Stimulated activated memory B cell treated with anti-CD40 and anti-IgM and Interleukin-4, amounts not matched to agents 10 μg/mL and 1 μg/mL and 100 μg/mL, for 72 hours (primary cell): ENCODE measurements around the gene MAD1L1.
"Not testable (repeated sequence)": the region's sequence is repeated elsewhere in the genome, so short reads cannot be mapped to it uniquely, and the experiment has no call there.

ENCODE experiments used
- ATAC-seq: fragments of 150-1000 bp; cut with Tn5 transposase; 2 replicates; pipeline ENCODE4 v1.10.0; 2021
- H3K27ac Mint-ChIP-seq: one replicate; pipeline ENCODE4 v1.8.0; 2022; ENCODE audit warnings: mild to moderate bottlenecking, mixed read lengths
- H3K27me3 Mint-ChIP-seq: one replicate; pipeline ENCODE4 v1.8.0; 2022; ENCODE audit warnings: mixed read lengths
- H3K36me3 Mint-ChIP-seq: one replicate; pipeline ENCODE4 v1.8.0; 2022; ENCODE audit warnings: mixed read lengths
- H3K4me1 Mint-ChIP-seq: one replicate; pipeline ENCODE4 v1.8.0; 2022; ENCODE audit warnings: mixed read lengths
- H3K4me3 Mint-ChIP-seq: one replicate; pipeline ENCODE4 v1.8.0; 2022; ENCODE audit warnings: mild to moderate bottlenecking, moderate library complexity, mixed read lengths
- H3K9me3 Mint-ChIP-seq: one replicate; pipeline ENCODE4 v1.8.0; 2022; ENCODE audit warnings: mixed read lengths

The MAD1L1 gene

DNA sequence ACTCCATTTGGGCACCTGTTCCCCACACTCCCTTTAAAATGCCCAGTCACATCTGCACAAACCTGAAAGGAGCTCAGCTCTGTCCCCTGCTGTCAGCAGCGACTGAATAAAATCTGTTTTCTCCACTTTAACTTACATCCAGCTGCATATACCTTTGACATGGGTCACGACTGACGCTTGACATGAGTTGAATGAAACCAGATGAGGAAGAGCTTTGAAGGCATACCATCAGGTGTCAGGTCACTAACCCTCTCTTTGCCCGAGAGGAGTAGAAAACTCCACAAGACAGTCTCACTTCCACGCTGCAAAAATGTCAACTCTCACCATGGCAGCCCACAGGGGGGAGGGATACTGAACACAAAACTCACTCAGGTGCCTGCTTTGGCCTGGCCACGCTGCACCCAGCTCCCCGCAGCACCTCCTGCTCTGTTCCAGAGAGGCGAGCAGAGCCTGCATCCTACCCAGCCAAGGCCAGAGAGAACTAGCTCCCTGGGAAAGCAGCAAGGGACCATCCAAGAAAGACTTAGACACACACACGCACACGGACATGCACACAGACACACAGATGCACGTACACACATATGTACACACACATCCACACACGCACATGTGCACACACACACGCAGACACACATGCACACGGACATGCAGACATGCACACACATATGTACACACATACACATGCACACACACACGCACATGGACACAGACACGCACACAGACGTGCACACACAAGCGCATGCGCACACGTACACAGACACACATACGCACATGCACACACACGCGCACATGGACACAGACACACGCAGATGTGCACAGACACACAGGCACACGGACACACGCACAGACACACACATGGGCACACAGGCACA, 191.0 kb downstream of the MAD1L1 start:
- Mint-ChIP-seq H3K36me3 (peaks cover 48% of the 10 kb centered on the region), H3K27me3 (no peaks in the 10 kb centered on the region), H3K4me3 (peak overlapping the region; percentile 8), H3K4me1 (peaks cover 53% of the 10 kb centered on the region), H3K27ac (peak overlapping the region; percentile 62), H3K9me3 (no peaks in the 10 kb centered on the region)
- ATAC-seq: peak; percentile 73

GRCh38 chr7:2040893-2041270, 191.9 kb downstream of the MAD1L1 start:
- Mint-ChIP-seq H3K27ac (peak overlapping the region; percentile 62), H3K4me3 (peak overlapping the region; percentile 8)

GRCh38 chr7:2040201-2040892, 192.4 kb downstream of the MAD1L1 start:
- peaks cover 55% of the 10 kb centered on the region for H3K4me1 Mint-ChIP-seq
- H3K9me3 Mint-ChIP-seq: no peaks in the 10 kb centered on the region
- no peak overlapping the region for H3K4me3 Mint-ChIP-seq
- no peak for ATAC-seq
- peaks cover 50% of the 10 kb centered on the region for H3K36me3 Mint-ChIP-seq
- H3K27me3 Mint-ChIP-seq: no peaks in the 10 kb centered on the region
- peak overlapping the region; percentile 91 for H3K27ac Mint-ChIP-seq

More at GRCh38 chr7:2040893-2041270, 191.9 kb downstream of the MAD1L1 start:
- peaks cover 50% of the 10 kb centered on the region for H3K36me3 Mint-ChIP-seq
- no peaks in the 10 kb centered on the region for H3K9me3 Mint-ChIP-seq
- ATAC-seq: no peak
- H3K4me1 Mint-ChIP-seq: peaks cover 55% of the 10 kb centered on the region
- H3K27me3 Mint-ChIP-seq: no peaks in the 10 kb centered on the region

DNA sequence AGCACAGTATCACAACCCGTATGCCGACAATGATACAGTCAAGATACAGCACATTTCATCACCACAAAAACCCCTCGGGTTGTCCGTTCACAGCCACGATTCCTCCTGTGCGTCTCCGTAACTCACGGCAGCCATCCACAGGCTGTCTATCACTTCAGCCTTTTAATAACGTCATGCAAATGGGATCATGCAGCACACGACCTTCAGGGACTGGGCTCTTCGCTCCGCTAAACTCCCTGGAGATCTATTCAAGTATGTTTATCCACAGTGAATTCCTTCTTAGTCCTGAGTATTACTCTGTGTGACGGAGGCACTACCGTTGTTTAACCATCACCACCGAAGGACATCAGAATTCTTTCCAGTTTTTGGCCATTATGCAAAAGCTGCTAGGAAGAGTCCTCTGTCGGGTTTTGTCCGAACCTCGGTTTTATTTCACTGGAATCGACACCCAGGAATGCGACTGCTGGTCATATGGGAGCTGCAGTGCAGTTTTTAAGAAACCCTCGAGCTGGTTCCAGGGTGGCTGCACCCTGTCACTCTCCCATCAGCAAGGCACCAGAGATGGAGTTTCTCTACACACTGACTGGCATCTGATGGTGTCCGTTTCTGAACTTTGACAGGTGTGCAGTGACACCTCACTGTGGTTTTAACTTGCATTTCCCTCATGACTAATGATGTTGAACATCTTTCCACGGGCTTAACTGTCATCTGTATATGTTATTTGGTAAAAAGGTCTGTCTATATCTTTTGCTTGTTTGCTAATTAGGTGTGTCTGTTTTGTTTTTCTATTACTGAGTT, 193.6 kb downstream of the MAD1L1 start:
- peak; percentile 72 for ATAC-seq
- no peaks in the 10 kb centered on the region for H3K9me3 Mint-ChIP-seq
- peak overlapping the region; percentile 91 for H3K27ac Mint-ChIP-seq
- peaks cover 63% of the 10 kb centered on the region for H3K4me1 Mint-ChIP-seq
- H3K36me3 Mint-ChIP-seq: peaks cover 53% of the 10 kb centered on the region
- H3K4me3 Mint-ChIP-seq: peak overlapping the region; percentile 68
- no peaks in the 10 kb centered on the region for H3K27me3 Mint-ChIP-seq

DNA sequence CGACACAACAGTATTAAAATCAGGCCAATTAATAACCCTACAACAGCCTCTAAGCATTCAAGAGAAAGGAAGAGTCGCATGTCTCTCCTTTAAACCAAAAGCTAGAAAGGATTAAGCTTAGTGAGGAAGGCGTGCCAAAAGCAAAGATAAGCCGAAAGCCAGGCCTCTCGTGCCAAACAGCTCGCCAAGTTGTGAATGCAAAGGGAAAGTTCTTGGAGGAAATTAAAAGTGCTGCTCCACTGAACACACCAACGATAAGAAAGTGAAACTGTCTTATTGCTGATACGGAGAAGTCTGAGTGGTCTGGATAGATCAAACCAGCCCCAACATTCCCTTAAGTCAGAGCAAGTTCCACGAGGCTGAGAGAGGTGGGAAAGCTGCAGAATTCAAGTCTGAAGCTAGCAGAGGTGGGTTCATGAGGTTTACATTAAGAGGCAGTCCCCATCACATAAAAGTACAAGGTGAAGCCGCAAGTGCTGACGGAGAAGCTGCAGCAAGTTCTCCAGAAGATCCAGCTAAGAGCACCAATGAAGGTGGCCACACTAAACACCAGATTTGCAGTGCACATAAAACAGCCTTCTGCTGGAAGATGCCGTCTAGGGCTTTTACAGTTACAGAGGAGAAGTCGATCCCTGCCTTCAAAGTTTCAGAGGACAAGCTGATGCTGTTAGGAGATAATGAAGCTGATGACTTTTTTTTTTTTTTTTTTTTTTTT, 194.8 kb downstream of the MAD1L1 start:
- peak overlapping the region; percentile 81 for H3K4me3 Mint-ChIP-seq
- no peaks in the 10 kb centered on the region for H3K27me3 Mint-ChIP-seq
- H3K9me3 Mint-ChIP-seq: no peaks in the 10 kb centered on the region
- H3K4me1 Mint-ChIP-seq: peaks cover 68% of the 10 kb centered on the region
- H3K27ac Mint-ChIP-seq: peak overlapping the region; percentile 91
- peaks cover 47% of the 10 kb centered on the region for H3K36me3 Mint-ChIP-seq
- peak; percentile 77 for ATAC-seq

GRCh38 chr7:2037301-2037807, 195.4 kb downstream of the MAD1L1 start:
- no peaks in the 10 kb centered on the region for H3K27me3 Mint-ChIP-seq
- peaks cover 47% of the 10 kb centered on the region for H3K36me3 Mint-ChIP-seq
- peak overlapping the region; percentile 91 for H3K27ac Mint-ChIP-seq
- ATAC-seq: no peak
- peaks cover 74% of the 10 kb centered on the region for H3K4me1 Mint-ChIP-seq
- H3K4me3 Mint-ChIP-seq: peak overlapping the region; percentile 81
- no peaks in the 10 kb centered on the region for H3K9me3 Mint-ChIP-seq

DNA sequence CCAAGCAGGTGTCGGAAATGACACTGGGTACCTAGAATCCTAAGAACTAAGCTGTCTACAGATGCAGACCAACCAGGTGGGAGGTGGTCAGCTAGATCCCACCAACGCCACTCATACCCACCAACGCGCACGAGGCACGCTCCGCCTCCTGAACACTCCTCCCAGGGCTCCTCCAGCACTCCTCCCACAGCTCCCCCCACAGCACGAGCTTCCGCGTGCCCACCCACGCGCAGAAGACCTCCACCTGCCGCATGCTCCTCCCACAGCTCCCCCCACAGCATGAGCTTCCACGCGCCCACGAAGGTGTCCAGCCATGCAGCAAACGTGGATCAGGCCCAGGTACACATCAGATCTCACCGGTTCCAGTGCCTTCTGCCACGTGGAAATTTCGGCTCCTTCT, 196.0 kb downstream of the MAD1L1 start:
- Mint-ChIP-seq H3K36me3 (peaks cover 42% of the 10 kb centered on the region), H3K4me3 (no peak overlapping the region), H3K27ac (peak overlapping the region; percentile 91), H3K9me3 (no peaks in the 10 kb centered on the region), H3K27me3 (no peaks in the 10 kb centered on the region), H3K4me1 (peaks cover 74% of the 10 kb centered on the region)
- ATAC-seq: no peak

DNA sequence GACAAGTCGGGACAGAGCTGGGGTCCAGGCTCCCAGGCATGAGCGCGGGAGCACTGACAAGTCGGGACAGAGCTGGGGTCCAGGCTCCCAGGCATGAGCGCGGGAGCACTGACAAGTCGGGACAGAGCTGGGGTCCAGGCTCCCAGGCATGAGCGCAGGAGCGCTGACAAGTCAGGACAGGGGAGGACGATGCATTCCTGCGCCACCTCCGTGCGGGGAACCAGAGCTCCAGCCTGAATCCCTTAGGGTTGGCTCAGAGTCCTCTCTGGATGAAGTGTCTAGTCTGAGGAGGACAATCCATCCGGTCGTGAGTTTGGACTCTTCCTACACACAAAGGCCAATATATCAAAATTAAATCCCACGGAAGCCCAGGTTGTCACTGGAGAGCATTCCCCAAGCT, 196.5 kb downstream of the MAD1L1 start:
- H3K27me3 Mint-ChIP-seq, H3K9me3 Mint-ChIP-seq, H3K4me3 Mint-ChIP-seq, ATAC-seq: not testable (repeated sequence)
- peaks cover 74% of the 10 kb centered on the region for H3K4me1 Mint-ChIP-seq
- H3K36me3 Mint-ChIP-seq: peaks cover 42% of the 10 kb centered on the region
- H3K27ac Mint-ChIP-seq: peak overlapping the region; percentile 91

- Mint-ChIP-seq H3K27me3 (no peaks in the 10 kb centered on the region), H3K4me3 (no peak overlapping the region), H3K27ac (peak overlapping the region; percentile 38), H3K9me3 (peaks cover 2% of the 10 kb centered on the region), H3K4me1 (peaks cover 66% of the 10 kb centered on the region), H3K36me3 (peaks cover 53% of the 10 kb centered on the region)
- no peak for ATAC-seq
Measured at GRCh38 chr7:2034291-2035201, 198.2 kb downstream of the MAD1L1 start.

DNA sequence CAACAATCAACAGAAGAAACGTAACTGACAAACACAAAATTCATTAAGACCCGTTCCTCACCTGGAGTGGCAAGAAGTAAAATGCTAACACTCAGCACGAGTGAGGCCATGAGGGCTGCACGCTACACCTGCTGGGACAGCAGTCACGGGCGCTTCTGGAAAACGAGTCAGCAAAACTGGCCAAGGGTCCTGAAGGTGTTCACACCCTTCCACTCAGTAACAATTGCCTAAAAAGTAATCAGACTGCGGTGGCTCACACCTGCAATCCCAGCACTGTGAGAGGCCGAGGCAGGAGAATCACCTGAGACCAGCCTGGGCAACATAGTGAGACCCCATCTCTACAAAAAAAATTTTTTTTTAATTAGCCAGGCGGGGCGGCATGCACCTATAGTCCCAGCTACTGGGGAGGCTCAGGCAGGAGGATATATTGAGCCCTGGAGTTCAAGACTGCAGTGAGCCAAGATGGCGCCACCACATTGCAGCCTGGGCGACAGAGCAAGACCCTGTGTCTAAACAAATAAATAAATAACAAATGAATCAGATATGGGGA, 199.1 kb downstream of the MAD1L1 start:
- Mint-ChIP-seq H3K4me3 (no peak overlapping the region), H3K36me3 (peaks cover 59% of the 10 kb centered on the region), H3K9me3 (peaks cover 9% of the 10 kb centered on the region), H3K27ac (peak overlapping the region; percentile 59), H3K27me3 (no peaks in the 10 kb centered on the region), H3K4me1 (peaks cover 57% of the 10 kb centered on the region)
- no peak for ATAC-seq

GRCh38 chr7:2032876-2033407, 199.8 kb downstream of the MAD1L1 start:
- no peak for ATAC-seq
- Mint-ChIP-seq H3K27me3 (no peaks in the 10 kb centered on the region), H3K36me3 (peaks cover 65% of the 10 kb centered on the region), H3K9me3 (peaks cover 12% of the 10 kb centered on the region), H3K27ac (peak overlapping the region; percentile 59), H3K4me3 (no peak overlapping the region), H3K4me1 (peaks cover 52% of the 10 kb centered on the region)

- peaks cover 15% of the 10 kb centered on the region for H3K9me3 Mint-ChIP-seq
- no peak for ATAC-seq
- no peaks in the 10 kb centered on the region for H3K27me3 Mint-ChIP-seq
Measured at GRCh38 chr7:2032030-2032875, 200.5 kb downstream of the MAD1L1 start.

More at GRCh38 chr7:2032030-2032875, 200.5 kb downstream of the MAD1L1 start:
- Mint-ChIP-seq H3K36me3 (peaks cover 67% of the 10 kb centered on the region), H3K4me3 (no peak overlapping the region), H3K4me1 (peaks cover 45% of the 10 kb centered on the region), H3K27ac (peak overlapping the region; percentile 52)
